Activated naive CD4-positive, alpha-beta T cell treated with anti-CD3 and anti-CD28 coated beads, Interleukin-2, amount 10 ng/mL, durations not matched to agents 7 days and 5 days (primary cell): Measurements from ENCODE around the gene ANXA9.
A peak's percentile ranks its signal among the peaks of the same experiment; 100 is the strongest.

Experiments used
- CTCF ChIA-PET: fragments of 350-600 bp; sonication (Branson Sonifier 250); formaldehyde crosslinking; loops from one replicate; lab custom pipeline; 2021; ENCODE audit warnings: antibody characterized with exemption; lab: Charles Lee
- DNase-seq: peaks from one replicate; pipeline ENCODE4 v3.0.0-alpha.2; 2020
- H3K27ac Mint-ChIP-seq: one replicate; pipeline ENCODE4 v1.8.0; 2021; ENCODE audit warnings: mild to moderate bottlenecking, moderate library complexity, mixed read lengths
- H3K27me3 Mint-ChIP-seq: one replicate; pipeline ENCODE4 v1.8.0; 2021; ENCODE audit warnings: mild to moderate bottlenecking, mixed read lengths
- H3K36me3 Mint-ChIP-seq: one replicate; pipeline ENCODE4 v1.8.0; 2021; ENCODE audit warnings: mixed read lengths
- H3K4me1 Mint-ChIP-seq: one replicate; pipeline ENCODE4 v1.8.0; 2021; ENCODE audit warnings: mixed read lengths
- H3K4me3 Mint-ChIP-seq: one replicate; pipeline ENCODE4 v1.8.0; 2021; ENCODE audit warnings: mild to moderate bottlenecking, moderate library complexity, mixed read lengths
- H3K9me3 Mint-ChIP-seq: one replicate; pipeline ENCODE4 v1.8.0; 2021; ENCODE audit warnings: mixed read lengths

Gene ANXA9

GRCh38 chr1:150985179-150985825 is 3.2 kb downstream of the ANXA9 start:
- no peak overlapping the region for H3K27ac Mint-ChIP-seq
- H3K4me1 Mint-ChIP-seq: peaks cover 7% of the 10 kb centered on the region
- peaks cover 39% of the 10 kb centered on the region for H3K27me3 Mint-ChIP-seq
- no peak overlapping the region for H3K4me3 Mint-ChIP-seq
- DNase-seq: no peak
- H3K9me3 Mint-ChIP-seq: no peaks in the 10 kb centered on the region
- CTCF ChIA-PET: interaction anchor here (1.0 to 7.6 kb wide), 2 partner anchors 11 to 12 kb away, joined by 3 to 89 read pairs; no protein-coding TSS in a partner anchor
- H3K36me3 Mint-ChIP-seq: no peaks in the 10 kb centered on the region

- peaks cover 29% of the 10 kb centered on the region for H3K27me3 Mint-ChIP-seq
- no peak overlapping the region for H3K4me3 Mint-ChIP-seq
- H3K27ac Mint-ChIP-seq: no peak overlapping the region
- H3K36me3 Mint-ChIP-seq: no peaks in the 10 kb centered on the region
- DNase-seq: no peak
- CTCF ChIA-PET: interaction anchor here (0.6 to 1.7 kb wide), 2 partner anchors 9 to 11 kb away, joined by 3 to 5 read pairs; no protein-coding TSS in a partner anchor
- no peaks in the 10 kb centered on the region for H3K9me3 Mint-ChIP-seq
- peaks cover 5% of the 10 kb centered on the region for H3K4me1 Mint-ChIP-seq
Measured at GRCh38 chr1:150987924-150988323, 5.8 kb downstream of the ANXA9 start.

GRCh38 chr1:150992626-150993025 is 10.5 kb downstream of the ANXA9 start:
- CTCF ChIA-PET: interaction anchor here (0.7 kb wide), 1 partner anchor 459 kb away, joined by 3 read pairs; no protein-coding TSS in a partner anchor
- H3K4me3 Mint-ChIP-seq: no peak overlapping the region
- H3K36me3 Mint-ChIP-seq: peaks cover 12% of the 10 kb centered on the region
- DNase-seq: no peak
- H3K27ac Mint-ChIP-seq: no peak overlapping the region
- peaks cover 5% of the 10 kb centered on the region for H3K27me3 Mint-ChIP-seq
- H3K4me1 Mint-ChIP-seq: peaks cover 11% of the 10 kb centered on the region
- H3K9me3 Mint-ChIP-seq: no peaks in the 10 kb centered on the region

DNA sequence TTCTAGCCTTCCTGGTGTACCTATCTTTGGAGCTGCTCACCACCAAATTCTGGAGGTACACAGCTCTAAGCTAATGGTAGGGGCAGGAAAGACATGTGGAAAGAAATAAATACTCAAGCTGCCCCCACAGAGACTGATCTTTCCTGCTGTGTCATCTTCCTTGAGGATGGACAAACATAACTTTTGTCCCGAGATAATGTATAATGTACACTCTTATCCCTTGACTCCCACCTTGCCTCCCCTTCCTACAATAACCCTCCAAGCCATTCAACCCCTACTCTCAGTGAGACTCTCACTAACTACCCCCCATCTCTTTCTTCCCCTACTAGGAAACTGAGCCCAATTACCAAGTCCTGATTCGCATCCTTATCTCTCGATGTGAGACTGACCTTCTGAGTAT is 12.2 kb downstream of the ANXA9 start:
- no peaks in the 10 kb centered on the region for H3K27me3 Mint-ChIP-seq
- no peak overlapping the region for H3K4me3 Mint-ChIP-seq
- peaks cover 9% of the 10 kb centered on the region for H3K4me1 Mint-ChIP-seq
- H3K9me3 Mint-ChIP-seq: no peaks in the 10 kb centered on the region
- H3K27ac Mint-ChIP-seq: peak overlapping the region; percentile 50
- CTCF ChIA-PET: interaction anchor here (0.8 to 6.6 kb wide), 6 partner anchors 12 to 162 kb away, joined by 3 to 89 read pairs (median 8); partner anchors contain the start of genes ANXA9, MINDY1 and TNFAIP8L2
- DNase-seq: no peak
- peaks cover 17% of the 10 kb centered on the region for H3K36me3 Mint-ChIP-seq

GRCh38 chr1:150995460-150995859 is 13.4 kb downstream of the ANXA9 start:
- H3K9me3 Mint-ChIP-seq: no peaks in the 10 kb centered on the region
- no peaks in the 10 kb centered on the region for H3K27me3 Mint-ChIP-seq
- peak overlapping the region; percentile 35 for H3K27ac Mint-ChIP-seq
- peaks cover 13% of the 10 kb centered on the region for H3K4me1 Mint-ChIP-seq
- DNase-seq: no peak
- H3K4me3 Mint-ChIP-seq: no peak overlapping the region
- CTCF ChIA-PET: interaction anchor here (0.6 to 6.6 kb wide), 16 partner anchors 11 to 733 kb away, joined by 3 to 89 read pairs (median 5); partner anchors contain the start of genes ANXA9, CDC42SE1, MINDY1 and MLLT11
- peaks cover 22% of the 10 kb centered on the region for H3K36me3 Mint-ChIP-seq

- no peak overlapping the region for H3K4me3 Mint-ChIP-seq
- H3K9me3 Mint-ChIP-seq: no peaks in the 10 kb centered on the region
- peak; percentile 52 for DNase-seq
- H3K27ac Mint-ChIP-seq: peak overlapping the region; percentile 52
- CTCF ChIA-PET: interaction anchor here (0.6 to 6.6 kb wide), 18 partner anchors 10 to 741 kb away, joined by 3 to 89 read pairs (median 4); partner anchors contain the start of genes ANXA9, CDC42SE1, MINDY1 and MLLT11
- no peaks in the 10 kb centered on the region for H3K27me3 Mint-ChIP-seq
- peaks cover 18% of the 10 kb centered on the region for H3K4me1 Mint-ChIP-seq
- peaks cover 27% of the 10 kb centered on the region for H3K36me3 Mint-ChIP-seq
Measured at GRCh38 chr1:150995896-150996295, 13.8 kb downstream of the ANXA9 start.

DNA sequence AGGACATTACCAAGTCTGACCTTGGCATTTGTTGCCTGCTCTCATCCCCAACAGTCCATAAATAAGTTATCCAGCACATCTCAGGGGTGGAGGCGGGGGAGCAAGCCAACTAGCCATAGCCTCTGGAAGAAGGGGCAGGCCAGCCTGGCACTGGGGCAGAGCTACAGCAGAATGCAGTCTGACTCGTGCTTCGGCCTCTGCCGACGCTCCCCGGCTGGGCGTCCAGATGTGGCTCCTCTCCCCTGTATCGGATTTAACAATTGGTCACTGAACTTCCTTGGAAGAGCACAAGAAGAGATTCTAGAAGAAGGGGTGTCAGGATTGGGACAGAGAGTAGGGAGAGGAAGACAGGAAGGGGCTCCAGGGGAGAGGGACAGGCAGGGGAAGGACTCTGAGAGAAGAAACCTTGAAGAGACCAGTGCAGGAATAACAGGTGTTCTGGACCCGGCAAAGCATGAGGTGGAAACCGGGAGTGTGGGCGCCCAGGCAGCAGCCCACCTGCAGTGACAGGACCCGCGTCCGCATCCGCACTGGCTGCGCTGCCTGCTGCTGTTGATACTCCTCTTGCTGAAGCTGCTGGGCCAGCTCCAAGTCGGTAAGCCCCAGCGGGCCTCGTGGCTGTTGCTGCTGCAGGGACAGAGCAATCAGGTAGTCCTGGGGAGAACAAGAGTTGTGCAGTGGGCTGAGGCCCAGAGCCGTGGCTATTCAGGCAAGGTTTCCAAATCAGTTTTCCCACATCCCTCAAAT is 15.2 kb downstream of the ANXA9 start:
- Mint-ChIP-seq H3K36me3 (peaks cover 41% of the 10 kb centered on the region), H3K9me3 (no peaks in the 10 kb centered on the region), H3K27ac (no peak overlapping the region), H3K4me1 (peaks cover 30% of the 10 kb centered on the region), H3K4me3 (no peak overlapping the region), H3K27me3 (no peaks in the 10 kb centered on the region)
- CTCF ChIA-PET: interaction anchor here (0.8 to 6.6 kb wide), 7 partner anchors 9 to 742 kb away, joined by 3 to 89 read pairs (median 4); partner anchors contain the start of genes ANXA9 and MINDY1
- DNase-seq: no peak

DNA sequence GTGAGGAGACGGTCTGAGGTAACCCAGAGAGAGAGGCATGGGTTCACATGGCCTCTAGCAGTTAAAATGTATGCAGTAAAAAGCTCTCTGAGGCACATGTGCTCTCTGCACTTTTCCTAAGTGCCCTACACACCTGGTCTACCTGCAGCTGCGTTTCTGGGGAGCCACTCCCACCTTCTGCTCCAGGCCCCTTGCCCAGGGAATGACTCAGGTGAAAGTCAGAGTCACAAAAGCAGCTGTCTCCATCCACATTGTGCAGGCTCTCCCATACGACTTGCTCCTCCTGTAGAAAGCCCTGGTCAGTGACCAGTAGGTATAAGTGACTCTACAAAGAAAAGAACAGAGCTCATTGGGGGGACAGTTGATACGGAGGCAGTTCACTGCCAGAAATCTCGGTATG is 15.9 kb downstream of the ANXA9 start:
- H3K9me3 Mint-ChIP-seq: no peaks in the 10 kb centered on the region
- CTCF ChIA-PET: interaction anchor here (0.8 to 6.6 kb wide), 5 partner anchors 9 to 437 kb away, joined by 3 to 89 read pairs (median 4); partner anchors contain the start of genes ANXA9 and MINDY1
- H3K4me3 Mint-ChIP-seq: no peak overlapping the region
- no peak for DNase-seq
- no peaks in the 10 kb centered on the region for H3K27me3 Mint-ChIP-seq
- no peak overlapping the region for H3K27ac Mint-ChIP-seq
- peaks cover 37% of the 10 kb centered on the region for H3K4me1 Mint-ChIP-seq
- peaks cover 47% of the 10 kb centered on the region for H3K36me3 Mint-ChIP-seq

- H3K9me3 Mint-ChIP-seq: no peaks in the 10 kb centered on the region
- no peak overlapping the region for H3K4me3 Mint-ChIP-seq
- no peak for DNase-seq
- no peak overlapping the region for H3K27ac Mint-ChIP-seq
- peaks cover 48% of the 10 kb centered on the region for H3K4me1 Mint-ChIP-seq
- CTCF ChIA-PET: interaction anchor here (6.6 kb wide), 1 partner anchor 17 kb away, joined by 89 read pairs; the partner anchor contains the start of gene ANXA9
- H3K27me3 Mint-ChIP-seq: no peaks in the 10 kb centered on the region
- H3K36me3 Mint-ChIP-seq: peaks cover 48% of the 10 kb centered on the region
Measured at GRCh38 chr1:150999051-150999674, 17.1 kb downstream of the ANXA9 start.

GRCh38 chr1:150999926-151000325 is 17.8 kb downstream of the ANXA9 start:
- CTCF ChIA-PET: interaction anchor here (2.3 to 6.6 kb wide), 2 partner anchors 17 to 22 kb away, joined by 9 to 89 read pairs; partner anchors contain the start of gene ANXA9
- H3K36me3 Mint-ChIP-seq: peaks cover 48% of the 10 kb centered on the region
- H3K4me3 Mint-ChIP-seq: no peak overlapping the region
- no peaks in the 10 kb centered on the region for H3K9me3 Mint-ChIP-seq
- DNase-seq: no peak
- H3K27me3 Mint-ChIP-seq: no peaks in the 10 kb centered on the region
- H3K4me1 Mint-ChIP-seq: peaks cover 54% of the 10 kb centered on the region
- H3K27ac Mint-ChIP-seq: no peak overlapping the region

DNA sequence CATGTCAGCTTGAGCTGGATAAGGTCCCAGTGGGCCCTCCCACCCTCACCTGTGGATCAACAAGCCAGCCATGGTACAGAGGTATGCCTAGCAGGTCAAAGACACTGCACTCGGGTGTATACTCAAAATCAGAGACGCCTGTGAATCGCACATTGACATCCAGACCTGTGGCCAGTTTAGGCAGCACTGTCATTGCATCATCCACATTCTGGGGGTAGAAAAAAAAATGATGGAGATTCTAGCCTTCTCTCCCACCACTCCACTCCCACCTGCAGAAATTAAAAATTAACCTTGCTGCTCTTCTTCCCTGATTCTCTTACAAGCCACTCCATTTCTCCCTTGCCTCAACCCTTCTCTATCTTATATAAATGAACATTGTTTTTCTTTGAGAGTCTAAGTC is 18.3 kb downstream of the ANXA9 start:
- no peak for DNase-seq
- Mint-ChIP-seq H3K4me1 (peaks cover 56% of the 10 kb centered on the region), H3K4me3 (no peak overlapping the region), H3K9me3 (no peaks in the 10 kb centered on the region), H3K36me3 (peaks cover 48% of the 10 kb centered on the region), H3K27ac (no peak overlapping the region), H3K27me3 (no peaks in the 10 kb centered on the region)
- CTCF ChIA-PET: interaction anchor here (1.0 to 2.3 kb wide), 2 partner anchors 22 to 248 kb away, joined by 4 to 9 read pairs; no protein-coding TSS in a partner anchor

DNA sequence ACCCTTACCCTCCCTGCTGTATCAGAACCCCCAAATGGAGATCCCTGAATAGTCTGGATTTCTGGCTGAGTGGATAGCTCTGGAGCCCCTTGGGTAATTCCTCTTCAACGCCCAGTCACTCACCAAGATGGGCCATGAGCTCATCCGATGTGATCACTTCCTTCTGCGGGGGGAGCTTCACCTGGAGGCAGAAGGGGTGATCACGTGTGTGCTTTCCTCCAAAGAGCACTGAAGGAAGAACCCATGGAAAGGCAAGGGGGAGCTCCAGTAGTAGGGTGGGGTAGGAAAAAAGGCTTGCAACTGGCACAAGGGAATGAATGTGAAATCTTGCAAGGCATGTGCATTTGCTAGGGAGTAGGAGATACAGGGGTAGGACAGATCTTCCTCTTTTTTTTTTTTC is 19.5 kb downstream of the ANXA9 start:
- peaks cover 44% of the 10 kb centered on the region for H3K36me3 Mint-ChIP-seq
- no peaks in the 10 kb centered on the region for H3K27me3 Mint-ChIP-seq
- H3K9me3 Mint-ChIP-seq: no peaks in the 10 kb centered on the region
- no peak for DNase-seq
- H3K4me3 Mint-ChIP-seq: peak overlapping the region; percentile 18
- peaks cover 60% of the 10 kb centered on the region for H3K4me1 Mint-ChIP-seq
- CTCF ChIA-PET: interaction anchor here (0.6 to 2.3 kb wide), 7 partner anchors 21 to 746 kb away, joined by 3 to 9 read pairs (median 4); no protein-coding TSS in a partner anchor
- H3K27ac Mint-ChIP-seq: peak overlapping the region; percentile 19

DNA sequence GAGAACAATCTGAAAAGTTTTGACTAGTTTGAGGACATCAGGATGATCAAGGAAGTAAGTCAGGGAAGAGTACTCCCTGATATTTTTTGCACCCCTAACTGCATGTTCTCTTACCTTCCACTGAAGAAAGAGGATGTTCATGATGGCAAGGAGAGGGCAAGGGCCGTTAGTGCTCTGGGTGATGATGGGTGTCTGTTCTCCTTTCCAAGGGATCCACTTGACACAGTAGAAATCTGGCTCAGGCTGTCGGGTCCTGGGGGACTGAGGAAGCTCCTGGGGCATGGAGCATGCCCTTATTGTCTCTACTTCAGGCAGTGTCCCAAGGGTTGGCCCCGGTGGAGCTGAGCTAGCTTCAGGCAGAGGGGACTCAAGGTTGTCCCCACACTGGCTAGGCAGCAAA is 20.0 kb downstream of the ANXA9 start:
- Mint-ChIP-seq H3K4me1 (peaks cover 65% of the 10 kb centered on the region), H3K4me3 (no peak overlapping the region), H3K27me3 (no peaks in the 10 kb centered on the region), H3K9me3 (no peaks in the 10 kb centered on the region), H3K27ac (no peak overlapping the region), H3K36me3 (peaks cover 40% of the 10 kb centered on the region)
- no peak for DNase-seq
- CTCF ChIA-PET: interaction anchor here (0.9 to 2.3 kb wide), 4 partner anchors 21 to 24 kb away, joined by 3 to 9 read pairs (median 4); no protein-coding TSS in a partner anchor
